ENCODE data around the gene ITIH3. TPM values are rescaled to one million over a fixed set of nuclear protein-coding genes. Genes with fewer than 3 reads are reported as not detected.
A peak's percentile ranks its signal among the peaks of the same experiment; 100 is the strongest.

The ITIH3 gene
- total RNA-seq, 2 experiments from 2014 or later, result not detected

DNA sequence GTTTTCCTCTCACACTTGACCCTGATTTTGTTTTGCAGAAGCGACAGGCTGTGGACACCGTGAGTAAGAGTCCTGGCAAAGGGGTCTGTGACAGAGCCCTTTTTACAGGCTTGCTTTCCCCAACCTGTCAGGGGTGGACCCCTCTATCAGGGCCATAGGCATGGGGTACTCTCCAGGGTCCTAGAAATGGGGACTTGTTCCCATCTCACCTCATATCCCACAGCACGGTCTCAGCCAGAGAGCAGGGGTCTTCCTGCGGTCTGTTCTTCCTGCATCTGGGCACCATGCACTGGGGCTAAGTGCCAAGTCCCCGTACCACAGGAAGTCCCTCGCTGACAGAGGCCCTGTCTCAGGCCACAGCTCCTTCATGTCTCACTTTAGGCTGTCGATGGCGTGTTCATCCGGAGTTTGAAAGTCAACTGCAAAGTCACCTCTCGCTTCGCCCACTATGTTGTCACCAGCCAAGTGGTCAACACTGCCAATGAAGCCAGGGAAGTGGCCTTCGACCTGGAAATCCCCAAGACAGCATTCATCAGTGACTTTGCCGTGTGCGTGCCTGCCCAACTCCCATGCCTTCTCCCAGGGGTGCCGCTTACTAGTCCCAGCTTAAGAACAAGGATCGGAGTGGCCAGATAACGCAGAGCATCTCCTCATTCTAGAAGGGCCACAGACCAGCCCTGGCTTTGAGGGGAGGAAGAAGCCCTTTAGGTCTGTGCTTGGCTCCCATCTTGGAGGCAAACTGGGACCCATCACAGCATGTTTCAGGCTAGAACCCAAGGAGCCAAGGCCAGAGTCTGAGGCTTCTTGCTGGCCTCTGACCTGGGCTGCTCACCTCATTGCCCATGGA is 16.4 kb upstream of the ITIH3 start:
- POLR2A ChIA-PET, result no interaction called here
- intact Hi-C loops (cut with DNase I, micrococcal nuclease), result no loop called here
- TF ChIP-seq, protein P1, sequence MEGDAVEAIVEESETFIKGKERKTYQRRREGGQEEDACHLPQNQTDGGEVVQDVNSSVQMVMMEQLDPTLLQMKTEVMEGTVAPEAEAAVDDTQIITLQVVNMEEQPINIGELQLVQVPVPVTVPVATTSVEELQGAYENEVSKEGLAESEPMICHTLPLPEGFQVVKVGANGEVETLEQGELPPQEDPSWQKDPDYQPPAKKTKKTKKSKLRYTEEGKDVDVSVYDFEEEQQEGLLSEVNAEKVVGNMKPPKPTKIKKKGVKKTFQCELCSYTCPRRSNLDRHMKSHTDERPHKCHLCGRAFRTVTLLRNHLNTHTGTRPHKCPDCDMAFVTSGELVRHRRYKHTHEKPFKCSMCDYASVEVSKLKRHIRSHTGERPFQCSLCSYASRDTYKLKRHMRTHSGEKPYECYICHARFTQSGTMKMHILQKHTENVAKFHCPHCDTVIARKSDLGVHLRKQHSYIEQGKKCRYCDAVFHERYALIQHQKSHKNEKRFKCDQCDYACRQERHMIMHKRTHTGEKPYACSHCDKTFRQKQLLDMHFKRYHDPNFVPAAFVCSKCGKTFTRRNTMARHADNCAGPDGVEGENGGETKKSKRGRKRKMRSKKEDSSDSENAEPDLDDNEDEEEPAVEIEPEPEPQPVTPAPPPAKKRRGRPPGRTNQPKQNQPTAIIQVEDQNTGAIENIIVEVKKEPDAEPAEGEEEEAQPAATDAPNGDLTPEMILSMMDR (IDR thresholded peaks at IDR 0.05), result no peak
- Mint-ChIP-seq H3K36me3 (ENCODE audit: low read depth) (no peaks in the 10 kb centered on the region), H3K27ac (no peak overlapping the region), H3K4me1 (ENCODE audit: low read depth) (no peaks in the 10 kb centered on the region), H3K27me3 (no peaks in the 10 kb centered on the region), H3K4me3 (no peak overlapping the region), H3K9me3 (no peaks in the 10 kb centered on the region)
- Histone ChIP-seq H3K4me3 (ENCODE audit: low read length) (no peak overlapping the region), H3K27ac (ENCODE audit: low read depth in 1 of 2, low read length in 2 of 2) (no peak overlapping the region), H3K4me1 (ENCODE audit: insufficient read depth, low read length) (no peaks in the 10 kb centered on the region), H3K27me3 (ENCODE audit: control insufficient read depth in 1 of 2, insufficient read depth in 2 of 2, low read length in 2 of 2) (no peaks in the 10 kb centered on the region), H3K36me3 (ENCODE audit: insufficient read depth, low read length) (no peaks in the 10 kb centered on the region), H3K9me3 (ENCODE audit: control insufficient read depth in 1 of 2, insufficient read depth in 1 of 2, low read length in 2 of 2) (no peaks in the 10 kb centered on the region)
- CTCF ChIA-PET, result no interaction called here
- ATAC-seq (ENCODE audit: poor library complexity), result no peak
- DNase-seq, result peak in 2 of 14 experiments; percentile 28 to 49

DNA sequence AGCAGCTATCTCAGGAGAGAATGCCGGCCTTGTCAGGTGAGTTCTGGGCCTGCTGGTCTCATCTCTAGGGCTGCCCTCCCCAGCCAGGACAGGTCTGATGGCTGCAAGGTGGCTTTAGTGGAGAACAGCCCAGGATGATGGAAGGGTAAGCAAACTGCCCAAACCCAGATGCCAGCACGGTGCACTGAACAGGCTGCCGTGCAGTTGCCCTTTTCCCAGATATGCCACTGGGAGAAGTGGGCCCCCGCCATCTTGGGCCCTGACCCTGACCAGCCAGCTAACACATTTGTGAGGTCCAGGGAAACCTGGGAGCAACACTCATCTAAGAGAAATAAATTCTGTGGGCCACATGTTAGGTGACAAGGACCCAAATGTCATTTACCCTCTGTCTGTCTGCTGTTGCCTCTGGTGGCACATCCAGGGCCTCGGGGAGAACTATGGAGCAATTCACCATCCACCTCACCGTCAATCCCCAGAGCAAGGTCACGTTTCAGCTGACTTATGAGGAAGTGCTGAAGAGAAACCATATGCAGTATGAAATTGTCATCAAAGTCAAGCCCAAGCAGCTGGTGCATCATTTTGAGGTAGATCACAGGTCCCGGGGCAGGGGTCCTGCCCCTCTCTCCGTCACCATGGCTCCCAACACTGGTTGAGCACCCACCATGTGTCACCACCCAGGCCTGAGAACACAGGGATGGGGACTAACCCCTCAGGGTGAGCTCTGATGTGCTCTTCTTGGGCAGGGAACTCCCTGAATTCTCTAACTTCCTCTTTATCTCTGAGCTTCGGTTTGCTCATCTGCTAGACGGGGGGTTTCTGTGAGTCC is 15.4 kb upstream of the ITIH3 start:
- ChIA-PET CTCF (no interaction called here), POLR2A (no interaction called here)
- no peaks in the 10 kb centered on the region for H3K36me3 Mint-ChIP-seq (ENCODE audit: low read depth)
- no peaks in the 10 kb centered on the region for H3K27me3 Mint-ChIP-seq
- Histone ChIP-seq H3K4me1 (ENCODE audit: insufficient read depth, low read length) (no peaks in the 10 kb centered on the region), H3K9me3 (ENCODE audit: control insufficient read depth in 1 of 2, insufficient read depth in 1 of 2, low read length in 2 of 2) (no peaks in the 10 kb centered on the region), H3K27ac (ENCODE audit: low read depth in 1 of 2, low read length in 2 of 2) (no peak overlapping the region), H3K4me3 (ENCODE audit: low read length) (no peak overlapping the region), H3K36me3 (ENCODE audit: insufficient read depth, low read length) (no peaks in the 10 kb centered on the region), H3K27me3 (ENCODE audit: control insufficient read depth in 1 of 2, insufficient read depth in 2 of 2, low read length in 2 of 2) (no peaks in the 10 kb centered on the region)
- intact Hi-C loops (cut with DNase I, micrococcal nuclease), result no loop called here
- H3K4me1 Mint-ChIP-seq (ENCODE audit: low read depth), result no peaks in the 10 kb centered on the region
- DNase-seq (peak in 2 of 14 experiments; percentile 59 to 72), ATAC-seq (ENCODE audit: poor library complexity) (no peak)
- H3K4me3 Mint-ChIP-seq, result no peak overlapping the region
- no peaks in the 10 kb centered on the region for H3K9me3 Mint-ChIP-seq
- TF ChIP-seq, protein P1 (IDR thresholded peaks at IDR 0.05), result no peak
- no peak overlapping the region for H3K27ac Mint-ChIP-seq

DNA sequence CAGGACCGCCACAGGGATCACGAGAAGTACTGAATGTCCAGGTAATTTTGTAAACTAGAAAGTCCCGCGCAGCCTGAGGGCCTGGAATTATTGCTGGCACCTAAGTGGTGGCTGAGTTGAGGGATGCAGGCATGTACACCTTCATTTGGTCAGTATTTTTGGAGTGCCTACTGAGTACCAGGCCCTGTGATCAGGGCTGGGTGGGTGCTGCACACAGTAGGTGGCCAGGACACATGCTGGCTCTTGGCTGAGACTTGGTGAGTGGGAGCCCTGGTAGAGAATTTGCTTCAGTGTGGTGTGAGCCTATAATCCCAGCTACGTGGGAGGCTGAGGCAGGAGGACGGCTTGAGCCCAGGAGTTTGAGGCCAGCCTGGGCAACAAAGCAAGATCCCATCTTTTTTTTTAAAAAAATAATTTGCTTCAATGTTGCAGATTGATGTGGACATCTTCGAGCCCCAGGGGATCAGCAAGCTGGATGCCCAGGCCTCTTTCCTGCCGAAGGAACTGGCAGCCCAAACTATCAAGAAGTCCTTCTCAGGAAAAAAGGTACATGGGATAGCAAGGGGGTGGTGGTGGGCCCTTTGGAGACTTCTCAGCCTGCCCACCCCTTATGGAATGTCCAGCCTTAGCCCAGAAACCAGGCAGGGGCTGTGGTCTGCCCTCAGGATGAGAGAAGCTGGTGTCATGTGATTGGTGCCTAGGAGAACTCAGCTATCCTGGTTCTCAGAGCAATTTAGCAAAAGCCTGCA is 14.6 kb upstream of the ITIH3 start:
- H3K9me3 Mint-ChIP-seq, result no peaks in the 10 kb centered on the region
- Histone ChIP-seq H3K4me3 (ENCODE audit: low read length) (no peak overlapping the region), H3K36me3 (ENCODE audit: insufficient read depth, low read length) (no peaks in the 10 kb centered on the region), H3K27ac (ENCODE audit: low read depth in 1 of 2, low read length in 2 of 2) (no peak overlapping the region), H3K4me1 (ENCODE audit: insufficient read depth, low read length) (no peaks in the 10 kb centered on the region), H3K27me3 (ENCODE audit: control insufficient read depth in 1 of 2, insufficient read depth in 2 of 2, low read length in 2 of 2) (no peaks in the 10 kb centered on the region), H3K9me3 (ENCODE audit: control insufficient read depth in 1 of 2, insufficient read depth in 1 of 2, low read length in 2 of 2) (no peaks in the 10 kb centered on the region)
- intact Hi-C loops (cut with DNase I, micrococcal nuclease), result no loop called here
- no peak for ATAC-seq (ENCODE audit: poor library complexity)
- H3K27me3 Mint-ChIP-seq, result no peaks in the 10 kb centered on the region
- no peaks in the 10 kb centered on the region for H3K36me3 Mint-ChIP-seq (ENCODE audit: low read depth)
- TF ChIP-seq, protein P1 (IDR thresholded peaks at IDR 0.05), result no peak
- no peaks in the 10 kb centered on the region for H3K4me1 Mint-ChIP-seq (ENCODE audit: low read depth)
- CTCF ChIA-PET, result no interaction called here
- POLR2A ChIA-PET, result no interaction called here
- no peak overlapping the region for H3K27ac Mint-ChIP-seq
- DNase-seq, result no peak
- no peak overlapping the region for H3K4me3 Mint-ChIP-seq
